KMS-11 (cell line): Measurements from ENCODE around the gene KRT86.
A peak's percentile ranks its signal among the peaks of the same experiment; 100 is the strongest.

ENCODE experiments used
- H2AFZ ChIP-seq: fragments of 200-600 bp; sonication (generic); 2 replicates; pipeline ENCODE4 v1.6.1; 2016; ENCODE audit warnings: antibody characterized with exemption, mixed run types, low read depth
- H3K27ac ChIP-seq: fragments of 200-600 bp; sonication (generic); 2 replicates; pipeline ENCODE4 v1.6.1; 2016; ENCODE audit warnings: mild to moderate bottlenecking, mixed run types
- H3K27me3 ChIP-seq: fragments of 200-600 bp; sonication (generic); 2 replicates; pipeline ENCODE4 v1.6.1; 2017; ENCODE audit warnings: mild to moderate bottlenecking, low read depth, mixed run types, moderate library complexity; ENCODE audit not compliant: insufficient read depth
- H3K36me3 ChIP-seq: fragments of 200-600 bp; sonication (generic); 2 replicates; pipeline ENCODE4 v1.6.1; 2017; ENCODE audit warnings: mild to moderate bottlenecking, mixed run types; ENCODE audit not compliant: insufficient read depth
- H3K4me1 ChIP-seq: fragments of 200-600 bp; sonication (generic); 2 replicates; pipeline ENCODE4 v1.6.1; 2016; ENCODE audit warnings: mild to moderate bottlenecking, low read depth, mixed run types; ENCODE audit not compliant: poor library complexity, severe bottlenecking
- H3K4me2 ChIP-seq: fragments of 200-600 bp; sonication (generic); 2 replicates; pipeline ENCODE4 v1.7.0; 2016; ENCODE audit warnings: mild to moderate bottlenecking, mixed run types
- H3K4me3 ChIP-seq: fragments of 200-600 bp; sonication (generic); IDR thresholded peaks from 2 replicates; pipeline ENCODE4 v1.6.1; 2017; ENCODE audit warnings: low read depth, low read length, mixed read lengths; ENCODE audit not compliant: insufficient read depth
- H3K79me2 ChIP-seq: fragments of 200-600 bp; sonication (generic); 2 replicates; pipeline ENCODE4 v1.6.1; 2016; ENCODE audit warnings: low read depth, mixed run types; ENCODE audit not compliant: insufficient read depth
- H3K9ac ChIP-seq: fragments of 200-600 bp; sonication (generic); 2 replicates; pipeline ENCODE4 v1.6.1; 2016; ENCODE audit warnings: mild to moderate bottlenecking, mixed run types
- H4K20me1 ChIP-seq: fragments of 200-600 bp; sonication (generic); 2 replicates; pipeline ENCODE4 v1.6.1; 2016; ENCODE audit warnings: mild to moderate bottlenecking, mixed run types; ENCODE audit not compliant: insufficient read depth
- TF ChIP-seq, protein P1 (sequence below): fragments of 200-600 bp; sonication (generic); conservative IDR thresholded peaks from 2 replicates; pipeline ENCODE4 v1.6.1; 2017; ENCODE audit warnings: low read depth, mild to moderate bottlenecking, antibody characterized with exemption, low read length, moderate library complexity, mixed read lengths

KRT86 gene

DNA sequence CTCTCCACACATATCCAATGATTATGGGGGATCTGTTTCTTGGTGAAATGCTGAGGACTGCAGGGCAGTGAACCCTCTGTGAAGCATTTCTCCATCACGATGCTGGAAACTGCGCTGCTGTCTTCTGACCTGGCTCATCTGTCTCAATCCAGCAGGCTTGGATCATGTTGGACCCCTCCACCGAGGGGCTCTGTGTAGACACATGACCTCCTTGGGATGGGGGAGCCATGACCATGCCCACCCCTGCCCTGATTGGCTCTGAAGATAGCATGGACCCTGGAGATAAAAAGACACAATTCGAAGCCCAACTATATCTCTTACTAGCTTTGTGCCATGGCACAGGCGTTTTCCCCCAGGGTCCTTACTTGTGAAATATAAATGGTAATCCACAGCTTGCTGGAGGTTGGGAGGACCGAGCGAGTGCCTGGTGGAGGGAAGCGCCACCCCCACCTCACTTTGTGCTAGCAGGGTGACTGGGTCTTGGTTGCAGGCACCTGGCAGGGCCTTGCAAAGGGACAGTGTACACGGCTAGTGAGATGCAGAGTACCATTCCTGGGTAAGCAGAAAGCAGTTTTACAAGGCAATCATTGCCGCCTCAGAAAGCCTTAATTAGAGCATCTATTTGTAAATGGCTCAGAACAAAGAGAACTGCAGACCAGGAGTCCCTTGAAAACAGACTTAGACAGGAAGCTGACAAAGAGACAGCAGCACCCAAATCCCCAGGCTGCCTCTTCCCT is 49.1 kb downstream of the KRT86 start:
- Histone ChIP-seq H3K4me3 (no peak overlapping the region), H3K4me1 (peaks cover 14% of the 10 kb centered on the region), H3K27me3 (0 out of 2 replicates have a peak, but pooled peaks cover 7% of the 10 kb centered on the region), H3K4me2 (no peak overlapping the region), H3K79me2 (no peaks in the 10 kb centered on the region), H2AFZ (no peak overlapping the region), H3K36me3 (no peaks in the 10 kb centered on the region), H4K20me1 (no peaks in the 10 kb centered on the region), H3K9ac (no peak overlapping the region), H3K27ac (no peak overlapping the region)
- TF ChIP-seq, protein P1, sequence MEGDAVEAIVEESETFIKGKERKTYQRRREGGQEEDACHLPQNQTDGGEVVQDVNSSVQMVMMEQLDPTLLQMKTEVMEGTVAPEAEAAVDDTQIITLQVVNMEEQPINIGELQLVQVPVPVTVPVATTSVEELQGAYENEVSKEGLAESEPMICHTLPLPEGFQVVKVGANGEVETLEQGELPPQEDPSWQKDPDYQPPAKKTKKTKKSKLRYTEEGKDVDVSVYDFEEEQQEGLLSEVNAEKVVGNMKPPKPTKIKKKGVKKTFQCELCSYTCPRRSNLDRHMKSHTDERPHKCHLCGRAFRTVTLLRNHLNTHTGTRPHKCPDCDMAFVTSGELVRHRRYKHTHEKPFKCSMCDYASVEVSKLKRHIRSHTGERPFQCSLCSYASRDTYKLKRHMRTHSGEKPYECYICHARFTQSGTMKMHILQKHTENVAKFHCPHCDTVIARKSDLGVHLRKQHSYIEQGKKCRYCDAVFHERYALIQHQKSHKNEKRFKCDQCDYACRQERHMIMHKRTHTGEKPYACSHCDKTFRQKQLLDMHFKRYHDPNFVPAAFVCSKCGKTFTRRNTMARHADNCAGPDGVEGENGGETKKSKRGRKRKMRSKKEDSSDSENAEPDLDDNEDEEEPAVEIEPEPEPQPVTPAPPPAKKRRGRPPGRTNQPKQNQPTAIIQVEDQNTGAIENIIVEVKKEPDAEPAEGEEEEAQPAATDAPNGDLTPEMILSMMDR = no peak

DNA sequence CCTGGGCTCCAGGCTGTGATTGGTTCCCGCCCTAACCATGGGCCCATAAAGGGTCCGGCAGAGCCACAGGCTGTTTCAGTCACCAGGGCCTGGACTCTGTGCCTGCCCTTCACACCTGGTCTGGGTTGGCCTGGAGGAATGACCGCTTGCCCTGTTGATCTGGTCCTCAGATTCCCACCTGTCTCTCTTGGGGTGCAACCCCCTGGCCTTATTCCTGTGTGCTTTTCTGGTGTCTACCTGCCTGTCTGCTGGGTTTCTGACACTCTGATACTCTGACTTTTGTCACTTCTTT is 49.7 kb downstream of the KRT86 start:
- 0 out of 2 replicates have a peak, but pooled peaks cover 7% of the 10 kb centered on the region for H3K27me3 ChIP-seq

DNA sequence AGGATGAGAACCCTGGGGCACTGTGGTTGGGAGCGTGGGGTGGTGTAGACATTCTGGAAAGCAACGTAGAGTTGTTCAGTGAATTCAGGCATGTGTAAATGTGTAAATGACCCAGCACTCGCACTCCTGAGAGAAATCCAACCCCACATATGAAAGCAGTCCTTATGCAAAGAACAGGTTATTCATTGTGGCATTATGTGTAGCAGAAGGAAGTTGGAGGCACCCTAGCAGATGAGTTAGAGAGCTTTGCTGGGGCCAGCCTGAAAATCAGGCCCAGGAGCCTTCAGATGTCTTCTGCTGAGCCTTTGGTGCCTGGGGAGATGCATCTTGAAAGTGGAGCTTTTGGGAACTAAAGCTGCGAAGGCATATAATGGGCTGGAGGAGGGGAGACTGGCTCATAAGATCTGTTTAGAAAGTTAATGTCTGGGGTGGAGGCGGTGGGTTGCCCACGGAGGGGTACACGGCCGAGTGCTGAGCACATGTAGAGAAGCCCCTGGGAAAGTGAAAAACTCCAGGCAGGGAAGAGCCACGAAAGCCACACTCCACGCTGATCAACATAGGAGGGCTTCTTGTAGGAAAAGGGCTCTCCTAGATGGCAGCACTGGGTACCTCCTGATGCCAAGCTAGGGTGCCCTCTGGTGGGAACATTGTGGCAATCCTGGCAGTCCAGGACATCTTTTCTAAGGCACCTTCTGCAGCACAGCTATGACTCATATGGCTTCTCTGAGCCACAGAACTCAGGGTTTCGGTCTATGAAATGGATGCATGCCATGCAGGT is 52.8 kb downstream of the KRT86 start:
- Histone ChIP-seq H2AFZ (peak overlapping the region; percentile 72), H3K36me3 (no peaks in the 10 kb centered on the region), H3K79me2 (no peaks in the 10 kb centered on the region), H3K4me3 (no peak overlapping the region), H3K27ac (peak overlapping the region; percentile 51; the same call in 1 of the 2 replicates), H4K20me1 (no peaks in the 10 kb centered on the region), H3K27me3 (no peaks in the 10 kb centered on the region), H3K9ac (no peak overlapping the region), H3K4me2 (peak overlapping the region; percentile 26; the same call in 1 of the 2 replicates), H3K4me1 (peaks cover 14% of the 10 kb centered on the region)
- TF ChIP-seq, protein P1 = peak; percentile 93

More for the DNA sequence above, 49.7 kb downstream of the KRT86 start:
- Histone ChIP-seq H3K4me2 (no peak overlapping the region), H3K9ac (no peak overlapping the region), H2AFZ (no peak overlapping the region), H3K79me2 (no peaks in the 10 kb centered on the region), H3K27ac (no peak overlapping the region), H4K20me1 (no peaks in the 10 kb centered on the region), H3K36me3 (no peaks in the 10 kb centered on the region), H3K4me3 (no peak overlapping the region), H3K4me1 (peaks cover 14% of the 10 kb centered on the region)
- TF ChIP-seq, protein P1 = no peak

DNA sequence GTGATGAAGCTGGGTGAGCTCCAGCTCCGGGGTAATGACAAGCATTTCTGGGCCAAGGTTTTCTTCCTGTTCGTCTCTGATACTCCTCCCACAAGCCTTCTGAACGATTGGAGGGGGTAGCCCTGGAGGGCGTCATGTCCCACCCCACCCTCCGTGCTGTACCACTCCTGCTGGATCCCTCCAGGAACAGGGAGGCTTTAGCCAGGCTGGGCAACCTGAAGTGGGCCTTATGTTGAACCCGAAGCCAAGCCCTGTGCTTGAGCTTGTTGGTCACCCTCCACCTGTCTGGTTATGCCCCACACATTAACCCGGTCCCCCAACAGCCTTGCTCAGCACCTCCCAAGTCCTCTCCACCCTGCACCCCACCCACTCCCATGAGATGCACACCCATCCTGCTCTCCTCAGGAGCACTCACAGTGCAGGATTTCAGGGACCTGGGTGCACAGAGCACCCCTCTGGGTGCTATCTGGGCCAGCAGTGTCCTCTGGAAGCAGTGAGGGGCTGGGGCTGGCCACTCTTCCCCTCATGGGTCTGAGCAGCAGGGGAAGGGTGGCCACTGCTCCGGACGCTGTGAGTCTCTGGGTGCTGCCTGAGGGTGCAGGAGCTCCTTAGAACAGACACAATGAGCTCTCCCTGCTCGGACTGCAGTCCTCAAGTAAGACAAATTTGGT is 53.5 kb downstream of the KRT86 start:
- Histone ChIP-seq H3K4me3 (no peak overlapping the region), H3K79me2 (no peaks in the 10 kb centered on the region), H3K4me1 (peaks cover 14% of the 10 kb centered on the region), H3K27me3 (no peaks in the 10 kb centered on the region), H3K36me3 (no peaks in the 10 kb centered on the region), H2AFZ (peak overlapping the region; percentile 72), H3K9ac (no peak overlapping the region; the same call in 1 of the 2 replicates), H3K4me2 (peak overlapping the region; percentile 21; the same call in 1 of the 2 replicates), H4K20me1 (no peaks in the 10 kb centered on the region), H3K27ac (peak overlapping the region; percentile 51)
- TF ChIP-seq, protein P1 = peak; percentile 18; the same call in 1 of the 2 replicates
